NCI-H146 treated with DMSO at 0.1 percent for 48 hours (cell line): ENCODE measurements around the gene C17orf75.

Source experiments
- DNase-seq: peaks from one replicate; lab custom pipeline; 2025; ENCODE audit not compliant: unreplicated experiment; lab: John Stamatoyannopoulos, UW

The C17orf75 gene

DNA sequence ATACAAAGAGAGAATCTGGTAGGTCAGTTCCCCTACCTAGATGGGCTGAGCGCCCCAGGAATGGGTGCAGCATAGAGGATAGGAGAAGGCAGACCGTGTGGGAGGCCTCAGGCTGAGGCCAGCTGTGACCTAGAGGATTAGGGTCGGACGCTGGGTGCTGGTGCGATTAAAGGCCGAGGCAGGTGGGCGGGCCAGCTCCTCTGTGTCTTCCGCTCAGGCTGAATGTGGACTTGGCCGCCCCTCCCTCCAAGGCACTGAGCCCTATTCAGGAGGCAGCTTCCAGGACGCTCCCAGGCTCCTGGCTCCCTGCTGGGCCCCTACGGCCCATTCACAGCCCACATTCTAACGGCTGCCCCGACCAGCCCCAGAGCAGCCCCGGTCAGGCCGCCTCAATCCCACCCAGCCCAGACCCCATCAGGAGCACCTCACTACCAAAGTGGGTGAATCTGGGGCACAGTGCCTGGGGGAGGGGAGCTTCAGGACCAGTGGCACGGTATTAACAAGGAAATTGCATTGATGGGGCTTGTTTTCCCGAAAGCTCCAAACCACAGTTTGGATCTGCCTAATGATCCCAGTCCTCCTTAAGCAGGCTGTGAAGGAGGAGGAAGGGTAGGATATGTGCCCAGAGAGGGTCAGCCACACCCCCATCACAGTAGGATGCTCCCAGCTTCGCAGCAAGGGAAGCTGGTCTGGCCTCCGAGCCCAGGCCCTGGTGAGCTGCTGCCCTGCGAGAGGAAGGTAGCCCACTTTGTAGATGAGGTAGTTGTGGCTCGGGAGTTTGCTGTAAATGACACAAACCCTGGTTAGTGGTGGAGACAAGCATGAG lies 61.9 kb downstream of the C17orf75 start:
- DNase-seq = no peak

GRCh38 chr17:32278815-32279214 lies 63.2 kb downstream of the C17orf75 start:
- no peak for DNase-seq
